ENCODE results near the gene CASP7. TPM values are rescaled to one million over a fixed set of nuclear protein-coding genes. Genes with fewer than 3 reads are reported as not detected.

CASP7 gene
- total RNA-seq, 1 donor from 2014 or later = 22.6 TPM

DNA sequence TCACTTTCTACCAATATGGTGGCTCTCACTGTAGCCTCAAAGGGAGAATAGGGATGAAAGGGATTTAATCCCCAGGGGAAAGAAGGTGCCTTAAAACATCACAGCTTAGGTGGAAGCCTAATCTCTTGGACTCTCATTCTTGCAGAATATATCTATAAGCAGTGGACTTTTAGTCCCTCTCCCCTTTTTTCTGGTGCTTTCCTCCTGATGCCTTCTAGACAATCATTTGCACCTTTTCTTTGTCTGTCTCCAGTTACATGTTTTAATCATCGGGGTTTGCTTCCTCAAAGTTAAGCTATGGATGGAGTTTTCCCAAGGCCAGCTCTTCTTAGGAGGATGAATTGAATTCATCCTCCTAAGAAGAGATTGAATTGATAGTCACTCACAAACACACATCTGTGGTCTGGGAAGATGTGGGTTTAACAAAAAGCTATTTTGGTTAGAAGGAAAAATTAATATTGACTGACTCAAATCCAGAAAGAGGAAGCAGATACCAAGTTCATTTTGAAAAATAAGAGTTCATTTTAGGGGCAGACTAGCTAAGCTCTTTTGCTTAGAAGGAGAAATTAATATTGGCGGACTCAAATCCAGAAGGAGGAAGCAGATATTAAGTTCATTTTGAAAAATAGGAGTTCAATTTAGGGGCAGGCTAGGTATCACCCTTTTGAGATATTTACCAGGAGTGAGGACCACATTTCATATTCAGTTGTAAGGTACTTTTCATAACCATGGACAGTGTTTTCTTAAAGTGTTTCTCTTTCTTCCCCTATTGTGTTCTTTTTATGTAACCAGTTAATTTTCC, 36.6 kb downstream of the CASP7 start:
- Mint-ChIP-seq H3K4me1 (peaks cover 13% of the 10 kb centered on the region), H3K27ac (no peak overlapping the region)
- CTCF ChIA-PET = interaction anchor here (0.8 to 1.4 kb wide), 2 partner anchors 37 to 387 kb away, joined by 3 to 6 read pairs; partner anchors contain the start of gene CASP7

DNA sequence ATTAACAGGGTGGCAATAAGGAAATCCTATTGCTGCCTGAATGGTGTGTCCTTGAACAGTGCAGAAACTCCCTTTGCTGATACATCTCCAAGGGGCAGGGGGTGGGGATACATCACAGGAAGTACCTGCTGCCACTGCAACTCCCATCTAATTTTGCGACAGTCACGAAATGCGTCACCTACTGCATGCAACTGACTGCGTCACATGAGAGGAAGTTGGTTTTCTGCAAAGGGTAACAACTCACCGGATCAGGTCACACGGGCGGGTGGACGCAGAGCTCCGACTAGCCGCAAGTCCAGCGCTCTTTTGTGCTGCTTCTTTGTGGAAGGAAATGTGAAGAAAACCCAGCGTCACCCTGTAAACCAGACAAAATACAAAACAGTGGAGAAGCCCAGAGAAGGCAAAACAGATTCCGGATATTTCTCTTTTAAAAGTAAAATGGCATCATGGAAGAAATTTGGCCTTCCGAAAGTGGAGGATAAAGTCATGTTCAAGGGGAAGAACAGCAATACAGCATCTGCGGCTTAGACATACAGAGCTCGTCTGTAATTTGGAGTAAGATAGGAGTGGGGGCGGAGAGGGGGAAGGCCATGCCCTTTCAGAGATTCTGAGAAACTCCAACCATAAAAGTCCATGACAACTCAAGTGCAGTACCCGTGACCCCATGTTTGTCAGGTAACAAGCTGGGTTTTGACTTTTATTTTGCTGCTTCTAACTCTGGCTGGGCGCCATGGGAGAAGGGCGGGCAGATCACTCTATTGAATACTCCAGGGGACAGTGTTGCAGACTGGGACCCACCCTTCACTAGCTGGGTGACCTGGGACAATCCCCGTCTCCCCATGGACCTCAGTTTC, 39.5 kb downstream of the CASP7 start:
- TF ChIP-seq, protein P1, sequence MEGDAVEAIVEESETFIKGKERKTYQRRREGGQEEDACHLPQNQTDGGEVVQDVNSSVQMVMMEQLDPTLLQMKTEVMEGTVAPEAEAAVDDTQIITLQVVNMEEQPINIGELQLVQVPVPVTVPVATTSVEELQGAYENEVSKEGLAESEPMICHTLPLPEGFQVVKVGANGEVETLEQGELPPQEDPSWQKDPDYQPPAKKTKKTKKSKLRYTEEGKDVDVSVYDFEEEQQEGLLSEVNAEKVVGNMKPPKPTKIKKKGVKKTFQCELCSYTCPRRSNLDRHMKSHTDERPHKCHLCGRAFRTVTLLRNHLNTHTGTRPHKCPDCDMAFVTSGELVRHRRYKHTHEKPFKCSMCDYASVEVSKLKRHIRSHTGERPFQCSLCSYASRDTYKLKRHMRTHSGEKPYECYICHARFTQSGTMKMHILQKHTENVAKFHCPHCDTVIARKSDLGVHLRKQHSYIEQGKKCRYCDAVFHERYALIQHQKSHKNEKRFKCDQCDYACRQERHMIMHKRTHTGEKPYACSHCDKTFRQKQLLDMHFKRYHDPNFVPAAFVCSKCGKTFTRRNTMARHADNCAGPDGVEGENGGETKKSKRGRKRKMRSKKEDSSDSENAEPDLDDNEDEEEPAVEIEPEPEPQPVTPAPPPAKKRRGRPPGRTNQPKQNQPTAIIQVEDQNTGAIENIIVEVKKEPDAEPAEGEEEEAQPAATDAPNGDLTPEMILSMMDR (IDR thresholded peaks at IDR 0.05) = no peak

More for the DNA sequence above, 36.6 kb downstream of the CASP7 start:
- peaks cover 65% of the 10 kb centered on the region for H3K36me3 Mint-ChIP-seq (ENCODE audit: low read depth)
- TF ChIP-seq, protein P1 (IDR thresholded peaks at IDR 0.05) = no peak
- intact Hi-C loops (cut with micrococcal nuclease) = loop anchor here (2.0 kb wide), 1 partner anchor 38 kb away; the partner anchor contains the start of gene CASP7
- H3K4me3 Mint-ChIP-seq = no peak overlapping the region
- DNase-seq (no peak), ATAC-seq (ENCODE audit: low read depth) (no peak)
- POLR2A ChIA-PET = no interaction called here
- H3K27me3 Mint-ChIP-seq = no peaks in the 10 kb centered on the region
- H3K9me3 Mint-ChIP-seq = no peaks in the 10 kb centered on the region

DNA sequence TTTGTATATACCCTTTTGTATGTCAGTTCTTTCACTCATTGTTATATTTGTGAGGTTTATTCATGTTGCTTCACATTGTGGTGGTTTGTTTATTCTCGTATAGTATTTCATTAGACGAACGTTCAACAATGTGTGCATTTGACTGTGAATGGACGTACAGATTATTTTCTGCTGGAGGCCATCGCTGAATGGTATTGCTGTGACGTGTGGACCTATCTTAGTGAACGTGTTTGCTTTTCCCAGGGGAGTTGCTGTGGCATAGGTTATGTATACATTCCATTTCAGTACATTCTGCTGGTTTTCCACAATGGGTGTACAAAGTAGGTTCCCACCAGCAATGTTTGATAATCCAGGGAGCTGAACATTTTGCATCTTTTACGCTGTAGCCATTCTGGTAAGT, 40.7 kb downstream of the CASP7 start:
- Mint-ChIP-seq H3K4me3 (no peak overlapping the region), H3K36me3 (ENCODE audit: low read depth) (peaks cover 82% of the 10 kb centered on the region), H3K27ac (no peak overlapping the region), H3K9me3 (no peaks in the 10 kb centered on the region), H3K4me1 (peaks cover 13% of the 10 kb centered on the region), H3K27me3 (no peaks in the 10 kb centered on the region)
- ChIA-PET CTCF (no interaction called here), POLR2A (no interaction called here)
- TF ChIP-seq, protein P1 (IDR thresholded peaks at IDR 0.05) = no peak
- no peak for DNase-seq
- intact Hi-C loops (cut with micrococcal nuclease) = no loop called here
- ATAC-seq (ENCODE audit: low read depth) = no peak

More for the DNA sequence above, 39.5 kb downstream of the CASP7 start:
- intact Hi-C loops (cut with micrococcal nuclease) = no loop called here
- H3K27ac Mint-ChIP-seq = no peak overlapping the region
- ATAC-seq (ENCODE audit: low read depth) = no peak
- no peak for DNase-seq
- no peaks in the 10 kb centered on the region for H3K9me3 Mint-ChIP-seq
- H3K4me3 Mint-ChIP-seq = no peak overlapping the region
- ChIA-PET POLR2A (no interaction called here), CTCF (no interaction called here)
- H3K4me1 Mint-ChIP-seq = peaks cover 13% of the 10 kb centered on the region
- H3K27me3 Mint-ChIP-seq = no peaks in the 10 kb centered on the region
- peaks cover 78% of the 10 kb centered on the region for H3K36me3 Mint-ChIP-seq (ENCODE audit: low read depth)

DNA sequence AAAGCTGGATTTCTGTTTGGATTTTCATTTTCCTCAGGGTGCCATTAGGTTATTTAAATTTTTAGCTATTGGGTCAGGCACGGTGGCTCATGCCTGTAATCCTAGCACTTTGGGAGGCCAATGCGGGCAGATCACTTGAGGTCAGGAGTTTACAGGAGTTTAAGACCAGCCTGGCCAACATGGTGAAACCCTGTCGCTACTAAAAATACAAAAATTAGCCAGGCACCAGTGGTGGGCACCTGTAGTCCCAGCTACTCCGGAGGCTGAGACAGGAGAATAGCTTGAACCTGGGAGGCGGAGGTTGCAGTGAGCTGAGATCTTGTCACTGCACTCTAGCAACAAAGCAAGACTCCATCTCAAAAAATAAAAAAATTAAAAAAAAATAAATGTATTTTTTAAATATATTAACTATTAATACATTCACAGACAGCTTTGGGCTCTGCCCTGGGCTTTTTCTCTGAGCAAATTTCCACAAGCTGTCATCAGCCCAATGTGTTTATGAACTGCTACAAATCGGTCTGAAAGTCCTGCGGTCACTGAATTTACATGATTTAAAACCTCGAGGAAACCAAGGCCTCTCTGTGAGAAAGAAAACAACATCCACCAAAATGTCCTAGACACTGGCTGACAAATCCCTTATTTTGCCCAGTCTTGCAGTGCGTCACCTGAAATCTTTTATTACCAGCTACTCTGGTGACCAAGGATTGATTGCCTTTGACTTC, 52.6 kb downstream of the CASP7 start:
- POLR2A ChIA-PET = no interaction called here
- intact Hi-C loops (cut with micrococcal nuclease) = no loop called here
- CTCF ChIA-PET = no interaction called here
- H3K4me1 Mint-ChIP-seq = no peaks in the 10 kb centered on the region
- peaks cover 3% of the 10 kb centered on the region for H3K9me3 Mint-ChIP-seq
- peaks cover 41% of the 10 kb centered on the region for H3K36me3 Mint-ChIP-seq (ENCODE audit: low read depth)
- H3K27me3 Mint-ChIP-seq = no peaks in the 10 kb centered on the region
- DNase-seq = no peak
- TF ChIP-seq, protein P1 (IDR thresholded peaks at IDR 0.05) = no peak
- ATAC-seq (ENCODE audit: low read depth) = no peak
- no peak overlapping the region for H3K27ac Mint-ChIP-seq
- no peak overlapping the region for H3K4me3 Mint-ChIP-seq
